Neural progenitor cell (in vitro differentiated cells): ENCODE results near the gene TRIM46. TPM values are rescaled to one million over a fixed set of nuclear protein-coding genes. Genes with fewer than 3 reads are reported as not detected.

Experiments used
- DNase-seq: peaks from one replicate; pipeline ENCODE4 v3.0.0-alpha.2; 2016; ENCODE audit warnings: low spot score
- H2AFZ ChIP-seq: fragments of 200-600 bp; sonication (generic); replicated peaks from 2 replicates; pipeline ENCODE4 v1.6.1; 2016; ENCODE audit warnings: antibody characterized with exemption
- H3F3A ChIP-seq: fragments of 200-600 bp; sonication (generic); 2 replicates; pipeline ENCODE4 v1.6.1; 2016; ENCODE audit warnings: antibody characterized with exemption, low read depth
- H3K27ac ChIP-seq: fragments of 200-600 bp; sonication (generic); 2 replicates; pipeline ENCODE4 v1.5.1; 2016; ENCODE audit warnings: mild to moderate bottlenecking
- H3K27me3 ChIP-seq: fragments of 200-600 bp; sonication (generic); 2 replicates; pipeline ENCODE4 v1.6.1; 2016; ENCODE audit warnings: mild to moderate bottlenecking, moderate library complexity
- H3K36me3 ChIP-seq: fragments of 200-600 bp; sonication (generic); 2 replicates; pipeline ENCODE4 v1.5.1; 2016
- H3K4me1 ChIP-seq: fragments of 200-600 bp; sonication (generic); 2 replicates; pipeline ENCODE4 v1.6.1; 2016; ENCODE audit warnings: mixed run types
- H3K4me2 ChIP-seq: fragments of 200-600 bp; sonication (generic); 2 replicates; pipeline ENCODE4 v1.6.1; 2016
- H3K4me3 ChIP-seq: fragments of 200-600 bp; sonication (generic); 2 replicates; pipeline ENCODE4 v1.5.1; 2016
- H3K79me2 ChIP-seq: fragments of 200-600 bp; sonication (generic); 2 replicates; pipeline ENCODE4 v1.6.1; 2016; ENCODE audit warnings: low read depth
- H3K9ac ChIP-seq: fragments of 200-600 bp; sonication (generic); 2 replicates; pipeline ENCODE4 v1.6.1; 2016
- H3K9me3 ChIP-seq: fragments of 200-600 bp; sonication (generic); 2 replicates; pipeline ENCODE4 v1.5.1; 2016; ENCODE audit warnings: low read depth
- H4K20me1 ChIP-seq: fragments of 200-600 bp; sonication (generic); 2 replicates; pipeline ENCODE4 v1.6.1; 2016; ENCODE audit warnings: low read depth
- H3K27ac Mint-ChIP-seq: 3 replicates; pipeline ENCODE4 v1.8.0; 2021; ENCODE audit warnings: mixed read lengths
- H3K27me3 Mint-ChIP-seq: 2 replicates; pipeline ENCODE4 v1.8.0; 2022; ENCODE audit warnings: low read depth, mild to moderate bottlenecking, inconsistent platforms, moderate library complexity, mixed read lengths; ENCODE audit not compliant: insufficient read depth
- H3K36me3 Mint-ChIP-seq: 3 replicates; pipeline ENCODE4 v1.8.0; 2021; ENCODE audit warnings: mixed read lengths
- H3K4me1 Mint-ChIP-seq: 3 replicates; pipeline ENCODE4 v1.8.0; 2021; ENCODE audit warnings: mixed read lengths
- H3K4me3 Mint-ChIP-seq: 3 replicates; pipeline ENCODE4 v1.8.0; 2021; ENCODE audit warnings: mild to moderate bottlenecking, moderate library complexity, mixed read lengths
- H3K9me3 Mint-ChIP-seq: 3 replicates; pipeline ENCODE4 v1.8.0; 2020; ENCODE audit warnings: mixed read lengths
- EZH2 ChIP-seq: fragments of 200-600 bp; sonication (generic); IDR thresholded peaks from 2 replicates; pipeline ENCODE4 v1.6.1; 2017; ENCODE audit warnings: antibody characterized with exemption, mild to moderate bottlenecking, moderate library complexity
- EZH2phosphoT487 ChIP-seq: fragments of 200-600 bp; sonication (generic); IDR thresholded peaks from 2 replicates; pipeline ENCODE4 v1.6.1; 2017; ENCODE audit warnings: antibody characterized with exemption
- total RNA-seq: library from RNA; depleted of rRNA; stranded (reverse); fragments of >200 nt; gene quantifications from 2 replicates; pipeline ENCODE4 v1.2.3, GENCODE V29; 2015; ENCODE audit warnings: low replicate concordance
- TF ChIP-seq, protein P1 (sequence below): fragments of 200-600 bp; sonication (generic); IDR thresholded peaks from 2 replicates; pipeline ENCODE4 v1.5.1; 2017; ENCODE audit warnings: antibody characterized with exemption, mild to moderate bottlenecking

The TRIM46 gene
- total RNA-seq, 1 donor from 2014 or later, result 3.9 TPM

DNA sequence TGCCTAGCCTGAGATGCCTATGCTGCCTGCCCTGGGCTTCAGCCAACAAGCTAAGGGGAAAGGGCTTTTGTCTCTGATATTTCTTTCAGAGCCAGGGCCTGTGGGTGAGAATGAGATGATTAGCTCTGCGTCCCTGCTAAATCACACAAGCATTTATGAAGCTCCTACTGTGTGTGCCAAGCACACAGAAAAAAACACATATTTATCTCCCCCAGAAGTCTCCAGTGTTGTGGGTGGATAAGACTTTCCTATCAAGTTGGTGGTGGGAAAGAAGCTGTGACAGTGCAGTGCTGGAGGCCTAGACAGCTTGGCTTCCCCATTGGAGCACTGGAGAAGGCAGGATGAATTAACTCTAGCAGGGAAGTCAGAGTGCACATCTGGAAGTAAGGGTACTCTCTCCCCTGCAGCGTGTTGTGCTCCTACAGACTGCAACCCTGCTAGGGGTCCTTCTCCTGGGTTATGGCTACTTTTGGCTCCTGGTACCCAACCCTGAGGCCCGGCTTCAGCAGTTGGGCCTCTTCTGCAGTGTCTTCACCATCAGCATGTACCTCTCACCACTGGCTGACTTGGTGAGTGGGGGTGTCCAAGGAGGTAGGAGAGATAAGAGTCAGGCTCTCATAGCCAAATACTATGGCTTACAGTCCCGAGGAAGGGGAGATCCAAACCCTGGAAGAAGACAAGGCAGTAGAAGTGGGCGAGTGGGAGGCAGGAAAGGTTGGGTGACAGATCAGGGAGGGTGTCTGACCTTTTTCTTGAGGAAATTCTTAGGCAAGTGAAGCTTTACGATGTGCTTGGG is 36.3 kb upstream of the TRIM46 start:
- peaks cover 8% of the 10 kb centered on the region for H3K27me3 Mint-ChIP-seq
- H3F3A ChIP-seq, result peaks cover 37% of the 10 kb centered on the region
- peaks cover 4% of the 10 kb centered on the region for H3K4me1 ChIP-seq
- TF ChIP-seq EZH2 (no peak), EZH2phosphoT487 (no peak)
- TF ChIP-seq, protein P1, sequence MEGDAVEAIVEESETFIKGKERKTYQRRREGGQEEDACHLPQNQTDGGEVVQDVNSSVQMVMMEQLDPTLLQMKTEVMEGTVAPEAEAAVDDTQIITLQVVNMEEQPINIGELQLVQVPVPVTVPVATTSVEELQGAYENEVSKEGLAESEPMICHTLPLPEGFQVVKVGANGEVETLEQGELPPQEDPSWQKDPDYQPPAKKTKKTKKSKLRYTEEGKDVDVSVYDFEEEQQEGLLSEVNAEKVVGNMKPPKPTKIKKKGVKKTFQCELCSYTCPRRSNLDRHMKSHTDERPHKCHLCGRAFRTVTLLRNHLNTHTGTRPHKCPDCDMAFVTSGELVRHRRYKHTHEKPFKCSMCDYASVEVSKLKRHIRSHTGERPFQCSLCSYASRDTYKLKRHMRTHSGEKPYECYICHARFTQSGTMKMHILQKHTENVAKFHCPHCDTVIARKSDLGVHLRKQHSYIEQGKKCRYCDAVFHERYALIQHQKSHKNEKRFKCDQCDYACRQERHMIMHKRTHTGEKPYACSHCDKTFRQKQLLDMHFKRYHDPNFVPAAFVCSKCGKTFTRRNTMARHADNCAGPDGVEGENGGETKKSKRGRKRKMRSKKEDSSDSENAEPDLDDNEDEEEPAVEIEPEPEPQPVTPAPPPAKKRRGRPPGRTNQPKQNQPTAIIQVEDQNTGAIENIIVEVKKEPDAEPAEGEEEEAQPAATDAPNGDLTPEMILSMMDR, result no peak
- H3K27ac ChIP-seq, result no peak overlapping the region
- peaks cover 13% of the 10 kb centered on the region for H3K36me3 Mint-ChIP-seq
- peak overlapping the region; percentile 86 for H3K4me2 ChIP-seq
- peaks cover 16% of the 10 kb centered on the region for H3K27me3 ChIP-seq
- no peaks in the 10 kb centered on the region for H3K36me3 ChIP-seq
- H3K9me3 ChIP-seq, result no peaks in the 10 kb centered on the region
- peaks cover 35% of the 10 kb centered on the region for H3K4me1 Mint-ChIP-seq
- H3K9me3 Mint-ChIP-seq, result no peaks in the 10 kb centered on the region
- no peak for DNase-seq
- no peak overlapping the region for H3K27ac Mint-ChIP-seq
- no peak overlapping the region for H2AFZ ChIP-seq
- H3K79me2 ChIP-seq, result peaks cover 36% of the 10 kb centered on the region
- H3K9ac ChIP-seq, result no peak overlapping the region
- H3K4me3 ChIP-seq, result peak overlapping the region; percentile 66
- H4K20me1 ChIP-seq, result peaks cover 3% of the 10 kb centered on the region
- H3K4me3 Mint-ChIP-seq, result peak overlapping the region; percentile 97

DNA sequence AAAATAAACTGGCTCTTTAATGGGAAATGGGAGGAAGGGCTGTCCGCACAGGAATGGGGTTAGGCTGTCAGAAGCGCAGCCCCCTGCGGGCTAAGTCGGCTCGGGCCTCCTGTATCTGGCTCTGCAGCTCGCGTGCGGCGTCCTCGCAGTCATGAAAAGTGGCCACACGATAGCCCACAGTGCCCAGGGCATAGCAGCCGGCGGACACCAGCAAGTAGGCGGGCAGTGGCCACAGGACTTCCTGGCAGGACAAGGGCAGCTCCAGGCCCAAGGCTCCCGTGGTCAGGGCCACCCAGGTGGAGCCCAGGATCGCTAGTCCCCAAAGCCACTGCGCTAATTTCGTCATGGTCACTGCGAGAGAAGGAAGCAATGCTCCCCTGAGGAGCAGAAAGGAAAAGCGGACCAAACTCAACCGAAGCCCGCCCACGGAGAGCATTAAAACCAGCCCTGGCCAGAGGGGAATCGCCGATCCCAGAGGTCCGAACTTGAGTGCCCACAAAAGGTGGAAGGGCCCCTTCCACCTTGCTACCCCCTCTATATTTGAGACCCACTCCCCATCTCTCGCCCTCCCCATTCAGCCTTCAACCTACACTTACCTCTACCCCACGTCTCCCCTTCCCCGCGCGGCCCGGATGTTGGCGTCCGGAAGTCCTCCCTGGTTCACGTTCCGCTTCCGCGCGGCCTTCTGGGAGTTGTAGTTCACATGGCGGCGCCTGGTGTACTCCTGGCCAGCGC is 33.6 kb upstream of the TRIM46 start, which contains the start of gene DPM3:
Gene DPM3, minus strand, starts transcription at position 637 of the 735 bp plus-strand sequence. Its CDS starts 291 bp downstream, at position 346.
- H3K27ac ChIP-seq, result no peak within 1 kb of the TSS

GRCh38 chr1:155140630-155140953 is 33.1 kb upstream of the TRIM46 start:
- Histone ChIP-seq H3K79me2 (peaks cover 36% of the 10 kb centered on the region), H3K9ac (no peak overlapping the region), H3K9me3 (no peaks in the 10 kb centered on the region), H3K4me3 (peak overlapping the region; percentile 94), H3K27me3 (peaks cover 40% of the 10 kb centered on the region), H3K4me2 (peak overlapping the region; percentile 98), H3K4me1 (no peaks in the 10 kb centered on the region), H4K20me1 (peaks cover 3% of the 10 kb centered on the region), H2AFZ (peak overlapping the region; percentile 96), H3F3A (peaks cover 28% of the 10 kb centered on the region), H3K36me3 (no peaks in the 10 kb centered on the region), H3K27ac (no peak overlapping the region)
- Mint-ChIP-seq H3K9me3 (no peaks in the 10 kb centered on the region), H3K4me1 (peaks cover 25% of the 10 kb centered on the region), H3K27me3 (peaks cover 6% of the 10 kb centered on the region), H3K4me3 (peak overlapping the region; percentile 97), H3K36me3 (peaks cover 11% of the 10 kb centered on the region), H3K27ac (peak overlapping the region; percentile 95)
- TF ChIP-seq EZH2, result no peak
- TF ChIP-seq, protein P1, result no peak
- no peak for DNase-seq

More for the DNA sequence above, 33.6 kb upstream of the TRIM46 start, which contains the start of gene DPM3:
- peaks cover 40% of the 10 kb centered on the region for H3K27me3 ChIP-seq
- peaks cover 34% of the 10 kb centered on the region for H3F3A ChIP-seq
- Mint-ChIP-seq H3K9me3 (no peaks in the 10 kb centered on the region), H3K27ac (peak within 1 kb of the TSS; percentile 95), H3K27me3 (peaks cover 4% of the 10 kb centered on the region), H3K4me3 (peak within 1 kb of the TSS; percentile 97), H3K4me1 (peaks cover 27% of the 10 kb centered on the region), H3K36me3 (peaks cover 11% of the 10 kb centered on the region)
- DNase-seq, result peak; percentile 90
- H3K4me3 ChIP-seq, result peak within 1 kb of the TSS; percentile 94
- H4K20me1 ChIP-seq, result peaks cover 3% of the 10 kb centered on the region
- peak within 1 kb of the TSS; percentile 96 for H2AFZ ChIP-seq
- TF ChIP-seq EZH2, result no peak
- TF ChIP-seq, protein P1, result no peak
- no peak for TF ChIP-seq EZH2phosphoT487
- H3K79me2 ChIP-seq, result peaks cover 36% of the 10 kb centered on the region
- H3K4me2 ChIP-seq, result peak within 1 kb of the TSS; percentile 98
- no peaks in the 10 kb centered on the region for H3K4me1 ChIP-seq
- no peaks in the 10 kb centered on the region for H3K9me3 ChIP-seq
- H3K36me3 ChIP-seq, result no peaks in the 10 kb centered on the region
- H3K9ac ChIP-seq, result peak within 1 kb of the TSS; percentile 66
